Trophoblast cell (in vitro differentiated cells and primary cell): ENCODE data around the gene LGSN.

Experiments
- DNase-seq, 2 donors: peaks; one replicate each; pipeline ENCODE4 v3.0.0-alpha.2; 2016
- H2AFZ ChIP-seq: 2 replicates; pipeline ENCODE4 v1.6.1; 2013; ENCODE audit warnings: low read length, moderate library complexity, mild to moderate bottlenecking; ENCODE audit not compliant: insufficient read depth, poor library complexity
- H2AK5ac ChIP-seq: 2 replicates; pipeline ENCODE4 v1.6.1; 2013; ENCODE audit warnings: mild to moderate bottlenecking, low read length
- H2BK120ac ChIP-seq: 2 replicates; pipeline ENCODE4 v1.6.1; 2013; ENCODE audit warnings: low read length, mild to moderate bottlenecking, moderate library complexity; ENCODE audit not compliant: insufficient read depth, poor library complexity
- H2BK12ac ChIP-seq: 2 replicates; pipeline ENCODE4 v1.6.1; 2013; ENCODE audit warnings: mild to moderate bottlenecking, low read length, moderate library complexity
- H2BK5ac ChIP-seq: 2 replicates; pipeline ENCODE4 v1.6.1; 2013; ENCODE audit warnings: low read length, low read depth, moderate library complexity, mild to moderate bottlenecking; ENCODE audit not compliant: poor library complexity
- H3K14ac ChIP-seq: 2 replicates; pipeline ENCODE4 v1.6.1; 2013; ENCODE audit warnings: mild to moderate bottlenecking, low read length
- H3K18ac ChIP-seq: 2 replicates; pipeline ENCODE4 v1.6.1; 2013; ENCODE audit warnings: mild to moderate bottlenecking, low read length
- H3K23ac ChIP-seq: 2 replicates; pipeline ENCODE4 v1.6.1; 2013; ENCODE audit warnings: low read length
- H3K27ac ChIP-seq: 2 replicates; pipeline ENCODE4 v1.5.1; 2013; ENCODE audit warnings: low read depth, mild to moderate bottlenecking, inconsistent platforms, low read length, moderate library complexity
- H3K27me3 ChIP-seq: 2 replicates; pipeline ENCODE4 v1.6.1; 2013; ENCODE audit warnings: inconsistent platforms, mild to moderate bottlenecking, low read length, moderate library complexity; ENCODE audit not compliant: insufficient read depth
- H3K36me3 ChIP-seq, 2 experiments: 1 replicate in 1 of 2; 2 replicates in 1 of 2; pipeline ENCODE4 v1.6.1; 2013; ENCODE audit warnings: low read length in 2 of 2, mild to moderate bottlenecking in 2 of 2, moderate library complexity in 1 of 2; ENCODE audit not compliant: insufficient read depth in 2 of 2, control insufficient read depth in 1 of 2
- H3K4ac ChIP-seq: 2 replicates; pipeline ENCODE4 v1.6.1; 2013; ENCODE audit warnings: low read depth, mild to moderate bottlenecking, low read length, moderate library complexity
- H3K4me1 ChIP-seq, 2 experiments: 1 replicate in 1 of 2; 2 replicates in 1 of 2; pipeline ENCODE4 v1.6.1; 2013; ENCODE audit warnings: low read length in 2 of 2, mild to moderate bottlenecking in 2 of 2, moderate library complexity in 1 of 2; ENCODE audit not compliant: insufficient read depth in 2 of 2, control insufficient read depth in 1 of 2
- H3K4me2 ChIP-seq: 2 replicates; pipeline ENCODE4 v1.6.1; 2013; ENCODE audit warnings: inconsistent platforms, mild to moderate bottlenecking, low read length, moderate library complexity
- H3K4me3 ChIP-seq: 2 replicates; pipeline ENCODE4 v1.5.1; 2013; ENCODE audit warnings: mild to moderate bottlenecking, low read depth, low read length, inconsistent platforms
- H3K79me1 ChIP-seq: one replicate; pipeline ENCODE4 v1.6.1; 2013; ENCODE audit warnings: low read length
- H3K79me2 ChIP-seq: 2 replicates; pipeline ENCODE4 v1.6.1; 2013; ENCODE audit warnings: low read length, mild to moderate bottlenecking; ENCODE audit not compliant: control insufficient read depth, insufficient read depth, poor library complexity
- H3K9ac ChIP-seq: 2 replicates; pipeline ENCODE4 v1.6.1; 2013; ENCODE audit warnings: mild to moderate bottlenecking, low read length
- H3K9me3 ChIP-seq: 2 replicates; pipeline ENCODE4 v1.6.1; 2013; ENCODE audit warnings: low read depth, mild to moderate bottlenecking, control low read depth, inconsistent platforms, low read length; ENCODE audit not compliant: insufficient read depth
- H4K12ac ChIP-seq: 2 replicates; pipeline ENCODE4 v1.6.1; 2013; ENCODE audit warnings: low read depth, mild to moderate bottlenecking, low read length, moderate library complexity
- H4K8ac ChIP-seq: 2 replicates; pipeline ENCODE4 v1.6.1; 2013; ENCODE audit warnings: low read depth, mild to moderate bottlenecking, low read length, moderate library complexity
- H4K91ac ChIP-seq: one replicate; pipeline ENCODE4 v1.6.1; 2013; ENCODE audit warnings: low read depth, mild to moderate bottlenecking, low read length, moderate library complexity
- WGBS: extraction: QIAGEN DNeasy Blood & Tissue Kit; methylation state at CpG from one replicate; pipeline ENCODE4 v1.1.7; 2013; ENCODE audit warnings: missing lambda C conversion rate; ENCODE audit not compliant: insufficient read length, insufficient coverage; ENCODE audit errors: extremely low coverage; 5-methylcytosine and 5-hydroxymethylcytosine counted together

Gene LGSN

DNA sequence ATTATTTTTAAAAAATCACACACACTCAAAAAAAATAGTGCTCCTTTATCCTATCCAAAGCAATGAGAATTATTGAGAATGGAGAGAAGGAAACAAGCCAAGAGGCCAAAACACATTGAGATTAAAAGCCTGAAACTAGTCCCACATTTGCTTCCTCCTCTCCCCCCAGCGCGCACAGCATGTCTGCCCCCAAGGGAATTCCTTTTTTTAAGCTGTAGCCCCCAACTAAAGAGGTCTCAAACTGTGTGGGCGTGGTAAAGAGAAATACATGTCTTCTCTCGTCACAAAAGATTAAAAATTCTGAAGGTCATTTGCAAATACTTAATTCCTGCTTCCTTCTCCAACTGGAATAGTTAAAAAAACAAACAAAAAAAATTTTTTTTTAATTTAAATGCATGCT, 52.7 kb downstream of the LGSN start:
- no peak overlapping the region for H3K27ac ChIP-seq
- no peaks in the 10 kb centered on the region for H3K79me1 ChIP-seq
- H2BK120ac ChIP-seq = no peak overlapping the region
- no peak overlapping the region for H3K4me3 ChIP-seq
- no peak overlapping the region for H2BK5ac ChIP-seq
- H3K36me3 ChIP-seq = no peaks in the 10 kb centered on the region
- no peak overlapping the region for H3K9ac ChIP-seq
- no peak overlapping the region for H4K12ac ChIP-seq
- H3K14ac ChIP-seq = no peak overlapping the region
- H2AFZ ChIP-seq = no peak overlapping the region
- no peaks in the 10 kb centered on the region for H3K4me1 ChIP-seq
- no peak overlapping the region for H3K4me2 ChIP-seq
- H3K27me3 ChIP-seq = no peaks in the 10 kb centered on the region
- DNase-seq = no peak
- no peak overlapping the region for H4K91ac ChIP-seq
- H3K23ac ChIP-seq = no peak overlapping the region
- no peak overlapping the region for H2BK12ac ChIP-seq
- H4K8ac ChIP-seq = no peak overlapping the region
- WGBS = no CpG with 5 or more reads among the region's 4 CpGs
- H3K4ac ChIP-seq = no peak overlapping the region
- no peak overlapping the region for H3K18ac ChIP-seq
- H2AK5ac ChIP-seq = no peak overlapping the region
- H3K79me2 ChIP-seq = no peaks in the 10 kb centered on the region
- no peaks in the 10 kb centered on the region for H3K9me3 ChIP-seq

DNA sequence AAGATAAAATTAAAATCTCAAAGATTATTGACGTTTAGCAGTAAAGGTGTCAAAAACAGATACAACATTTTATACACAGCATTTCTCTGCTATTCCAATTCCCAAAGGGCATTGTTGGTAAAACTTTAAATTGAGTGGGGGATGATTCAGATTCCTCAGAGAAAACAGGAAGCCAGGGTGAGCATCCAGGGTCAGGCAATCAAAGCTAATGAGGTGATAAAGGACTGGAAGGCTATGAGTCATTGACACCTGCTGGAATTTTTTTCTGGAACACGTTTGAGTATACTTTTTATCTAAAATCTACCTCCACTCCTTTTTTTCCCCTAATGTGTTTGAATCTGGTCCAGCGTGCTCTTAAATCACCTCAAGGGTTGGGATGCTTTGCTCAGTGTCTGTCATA, 56.3 kb downstream of the LGSN start:
- no peak overlapping the region for H2AFZ ChIP-seq
- H4K12ac ChIP-seq = no peak overlapping the region
- no peaks in the 10 kb centered on the region for H3K79me1 ChIP-seq
- H3K36me3 ChIP-seq = no peaks in the 10 kb centered on the region
- no peak overlapping the region for H4K91ac ChIP-seq
- no peak overlapping the region for H4K8ac ChIP-seq
- H3K27ac ChIP-seq = no peak overlapping the region
- WGBS = no CpG with 5 or more reads among the region's 3 CpGs
- H3K9ac ChIP-seq = no peak overlapping the region
- no peak for DNase-seq
- H3K79me2 ChIP-seq = no peaks in the 10 kb centered on the region
- H3K9me3 ChIP-seq = no peaks in the 10 kb centered on the region
- no peak overlapping the region for H2BK5ac ChIP-seq
- H3K18ac ChIP-seq = no peak overlapping the region
- no peak overlapping the region for H2BK120ac ChIP-seq
- no peaks in the 10 kb centered on the region for H3K4me1 ChIP-seq
- no peak overlapping the region for H2BK12ac ChIP-seq
- no peak overlapping the region for H2AK5ac ChIP-seq
- H3K14ac ChIP-seq = no peak overlapping the region
- H3K4me3 ChIP-seq = no peak overlapping the region
- H3K4ac ChIP-seq = no peak overlapping the region
- H3K23ac ChIP-seq = no peak overlapping the region
- H3K27me3 ChIP-seq = no peaks in the 10 kb centered on the region
- H3K4me2 ChIP-seq = no peak overlapping the region

DNA sequence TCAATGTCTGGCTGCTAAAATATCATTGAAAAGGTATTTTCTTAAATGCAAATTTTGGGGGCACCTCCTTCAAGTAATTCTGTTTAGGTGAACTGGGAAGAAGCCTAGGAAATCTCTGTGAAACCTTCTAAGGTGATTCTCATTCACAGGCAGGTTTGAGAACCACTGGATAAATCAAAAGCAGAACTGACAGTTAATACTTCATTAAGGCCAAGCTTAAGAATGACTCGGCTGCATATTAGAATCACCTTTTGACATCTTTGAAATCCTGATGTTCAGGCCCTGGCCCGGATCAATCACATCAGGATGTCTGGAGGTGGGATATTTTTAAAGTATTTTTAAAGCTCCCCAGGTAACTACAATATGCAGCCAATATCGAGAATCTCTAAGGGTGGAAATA, 58.0 kb downstream of the LGSN start:
- no peak overlapping the region for H2BK120ac ChIP-seq
- no peak overlapping the region for H3K9ac ChIP-seq
- H3K79me1 ChIP-seq = no peaks in the 10 kb centered on the region
- DNase-seq = no peak
- H2BK12ac ChIP-seq = no peak overlapping the region
- H3K9me3 ChIP-seq = no peaks in the 10 kb centered on the region
- WGBS = no CpG with 5 or more reads among the region's 3 CpGs
- H3K4me2 ChIP-seq = no peak overlapping the region
- no peak overlapping the region for H4K8ac ChIP-seq
- H3K18ac ChIP-seq = no peak overlapping the region
- no peak overlapping the region for H3K23ac ChIP-seq
- H2AK5ac ChIP-seq = no peak overlapping the region
- H2BK5ac ChIP-seq = no peak overlapping the region
- no peak overlapping the region for H3K4me3 ChIP-seq
- no peak overlapping the region for H3K27ac ChIP-seq
- no peak overlapping the region for H2AFZ ChIP-seq
- H3K27me3 ChIP-seq = no peaks in the 10 kb centered on the region
- H4K91ac ChIP-seq = no peak overlapping the region
- H4K12ac ChIP-seq = no peak overlapping the region
- no peaks in the 10 kb centered on the region for H3K36me3 ChIP-seq
- no peak overlapping the region for H3K14ac ChIP-seq
- H3K4me1 ChIP-seq = no peaks in the 10 kb centered on the region
- no peak overlapping the region for H3K4ac ChIP-seq
- no peaks in the 10 kb centered on the region for H3K79me2 ChIP-seq

DNA sequence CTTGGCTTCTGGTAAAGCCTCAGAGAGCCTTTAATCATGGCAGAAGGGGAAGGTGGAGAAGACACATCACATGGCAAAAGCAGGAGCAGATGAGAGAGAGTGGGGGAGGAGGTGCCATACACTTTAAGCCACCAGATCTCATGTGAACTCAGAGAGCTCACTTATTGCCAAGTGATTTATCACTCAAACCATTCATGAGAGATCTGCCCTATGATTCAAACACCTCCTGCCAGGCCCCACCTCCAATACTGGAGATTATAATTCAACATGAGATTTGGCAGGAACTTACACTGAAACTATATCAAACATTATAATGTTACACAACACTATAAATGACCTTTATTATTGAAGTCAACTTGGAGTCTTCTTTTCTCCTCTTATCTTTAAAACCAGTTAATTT, 60.6 kb downstream of the LGSN start:
- no peak overlapping the region for H3K4ac ChIP-seq

More for the DNA sequence above, 60.6 kb downstream of the LGSN start:
- Histone ChIP-seq H3K79me1 (no peaks in the 10 kb centered on the region), H3K4me3 (no peak overlapping the region), H4K91ac (no peak overlapping the region), H3K36me3 (no peaks in the 10 kb centered on the region), H2BK12ac (no peak overlapping the region), H3K79me2 (no peaks in the 10 kb centered on the region), H2AK5ac (no peak overlapping the region), H3K9me3 (no peaks in the 10 kb centered on the region), H3K18ac (no peak overlapping the region), H3K4me1 (no peaks in the 10 kb centered on the region), H3K4me2 (no peak overlapping the region), H3K27me3 (no peaks in the 10 kb centered on the region), H2BK5ac (no peak overlapping the region), H3K23ac (no peak overlapping the region), H3K9ac (no peak overlapping the region), H4K12ac (no peak overlapping the region), H3K14ac (no peak overlapping the region), H2AFZ (no peak overlapping the region), H2BK120ac (no peak overlapping the region), H3K27ac (no peak overlapping the region), H4K8ac (no peak overlapping the region)
- DNase-seq = no peak
